Ureter (tissue), 1 donor: ENCODE data around the gene TRAPPC5. TPM values are rescaled to one million over a fixed set of nuclear protein-coding genes. Genes with fewer than 3 reads are reported as not detected.
"Not testable (repeated sequence)": the region's sequence is repeated elsewhere in the genome, so short reads cannot be mapped to it uniquely, and the experiment has no call there.

ENCODE experiments used
- DNase-seq: peaks from one replicate; pipeline ENCODE4 v3.0.0-alpha.2; 2020; ENCODE audit warnings: low spot score
- total RNA-seq: library from RNA; stranded (reverse); gene quantifications from one replicate; pipeline ENCODE4 v1.2.4, GENCODE V29; 2023
- donor health status: DM: yes; HTN: yes; CAD: no.

Gene TRAPPC5
- 80.8 TPM for total RNA-seq

- peak; percentile 82 for DNase-seq
Measured at GRCh38 chr19:7680606-7681339, at the start of gene TRAPPC5. Gene TRAPPC5 (plus strand): TSS chr19:7680833. CDS start chr19:7682254, 1,421 bp downstream.

GRCh38 chr19:7631577-7631976 is 49.1 kb upstream of the TRAPPC5 start:
- no peak for DNase-seq

GRCh38 chr19:7632340-7633203 is 48.1 kb upstream of the TRAPPC5 start:
- DNase-seq, result no peak

GRCh38 chr19:7633698-7634097 is 46.9 kb upstream of the TRAPPC5 start, which contains the start of gene PCP2:
Gene PCP2 (minus strand): TSS chr19:7633719. CDS start chr19:7633457, 262 bp downstream.
- no peak for DNase-seq

- no peak for DNase-seq
Measured at GRCh38 chr19:7635670-7636069, 45.0 kb upstream of the TRAPPC5 start.

- DNase-seq, result no peak
Measured at GRCh38 chr19:7636317-7636690, 44.3 kb upstream of the TRAPPC5 start.

- DNase-seq, result peak; percentile 86
Measured at GRCh38 chr19:7636691-7637373, 43.8 kb upstream of the TRAPPC5 start, which contains the start of gene STXBP2. Gene STXBP2 (plus strand): TSS chr19:7637110. CDS start chr19:7637150, 40 bp downstream.

GRCh38 chr19:7637374-7638256 is 43.0 kb upstream of the TRAPPC5 start:
- no peak for DNase-seq

- no peak for DNase-seq
Measured at GRCh38 chr19:7638802-7639465, 41.7 kb upstream of the TRAPPC5 start.

GRCh38 chr19:7639863-7640348 is 40.7 kb upstream of the TRAPPC5 start:
- no peak for DNase-seq

- DNase-seq, result no peak
Measured at GRCh38 chr19:7640803-7641202, 39.8 kb upstream of the TRAPPC5 start.

GRCh38 chr19:7641290-7642276 is 39.0 kb upstream of the TRAPPC5 start:
- no peak for DNase-seq

- DNase-seq, result no peak
Measured at GRCh38 chr19:7642295-7643030, 38.2 kb upstream of the TRAPPC5 start.

GRCh38 chr19:7643031-7643415 is 37.6 kb upstream of the TRAPPC5 start:
- DNase-seq, result no peak

GRCh38 chr19:7643629-7644549 is 36.7 kb upstream of the TRAPPC5 start:
- DNase-seq, result not testable (repeated sequence)

GRCh38 chr19:7644550-7644877 is 36.1 kb upstream of the TRAPPC5 start:
- no peak for DNase-seq

GRCh38 chr19:7645163-7645562 is 35.5 kb upstream of the TRAPPC5 start:
- no peak for DNase-seq
